Stimulated activated CD4-positive, alpha-beta T cell treated with anti-CD3 and anti-CD28 coated beads, Interleukin-15, amount 100 ng/mL, for 1 hour (primary cell): ENCODE measurements around the gene FKBP15.
A peak's percentile ranks its signal among the peaks of the same experiment; 100 is the strongest.
"Not testable (repeated sequence)": the region's sequence is repeated elsewhere in the genome, so short reads cannot be mapped to it uniquely, and the experiment has no call there.

Experiments used
- DNase-seq, 2 donors: peaks; one replicate each; pipeline ENCODE4 v3.0.0-alpha.2; 2020; ENCODE audit warnings: low read depth in 1 of 2, low spot score in 1 of 2

FKBP15 gene, protein sequence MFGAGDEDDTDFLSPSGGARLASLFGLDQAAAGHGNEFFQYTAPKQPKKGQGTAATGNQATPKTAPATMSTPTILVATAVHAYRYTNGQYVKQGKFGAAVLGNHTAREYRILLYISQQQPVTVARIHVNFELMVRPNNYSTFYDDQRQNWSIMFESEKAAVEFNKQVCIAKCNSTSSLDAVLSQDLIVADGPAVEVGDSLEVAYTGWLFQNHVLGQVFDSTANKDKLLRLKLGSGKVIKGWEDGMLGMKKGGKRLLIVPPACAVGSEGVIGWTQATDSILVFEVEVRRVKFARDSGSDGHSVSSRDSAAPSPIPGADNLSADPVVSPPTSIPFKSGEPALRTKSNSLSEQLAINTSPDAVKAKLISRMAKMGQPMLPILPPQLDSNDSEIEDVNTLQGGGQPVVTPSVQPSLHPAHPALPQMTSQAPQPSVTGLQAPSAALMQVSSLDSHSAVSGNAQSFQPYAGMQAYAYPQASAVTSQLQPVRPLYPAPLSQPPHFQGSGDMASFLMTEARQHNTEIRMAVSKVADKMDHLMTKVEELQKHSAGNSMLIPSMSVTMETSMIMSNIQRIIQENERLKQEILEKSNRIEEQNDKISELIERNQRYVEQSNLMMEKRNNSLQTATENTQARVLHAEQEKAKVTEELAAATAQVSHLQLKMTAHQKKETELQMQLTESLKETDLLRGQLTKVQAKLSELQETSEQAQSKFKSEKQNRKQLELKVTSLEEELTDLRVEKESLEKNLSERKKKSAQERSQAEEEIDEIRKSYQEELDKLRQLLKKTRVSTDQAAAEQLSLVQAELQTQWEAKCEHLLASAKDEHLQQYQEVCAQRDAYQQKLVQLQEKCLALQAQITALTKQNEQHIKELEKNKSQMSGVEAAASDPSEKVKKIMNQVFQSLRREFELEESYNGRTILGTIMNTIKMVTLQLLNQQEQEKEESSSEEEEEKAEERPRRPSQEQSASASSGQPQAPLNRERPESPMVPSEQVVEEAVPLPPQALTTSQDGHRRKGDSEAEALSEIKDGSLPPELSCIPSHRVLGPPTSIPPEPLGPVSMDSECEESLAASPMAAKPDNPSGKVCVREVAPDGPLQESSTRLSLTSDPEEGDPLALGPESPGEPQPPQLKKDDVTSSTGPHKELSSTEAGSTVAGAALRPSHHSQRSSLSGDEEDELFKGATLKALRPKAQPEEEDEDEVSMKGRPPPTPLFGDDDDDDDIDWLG

DNA sequence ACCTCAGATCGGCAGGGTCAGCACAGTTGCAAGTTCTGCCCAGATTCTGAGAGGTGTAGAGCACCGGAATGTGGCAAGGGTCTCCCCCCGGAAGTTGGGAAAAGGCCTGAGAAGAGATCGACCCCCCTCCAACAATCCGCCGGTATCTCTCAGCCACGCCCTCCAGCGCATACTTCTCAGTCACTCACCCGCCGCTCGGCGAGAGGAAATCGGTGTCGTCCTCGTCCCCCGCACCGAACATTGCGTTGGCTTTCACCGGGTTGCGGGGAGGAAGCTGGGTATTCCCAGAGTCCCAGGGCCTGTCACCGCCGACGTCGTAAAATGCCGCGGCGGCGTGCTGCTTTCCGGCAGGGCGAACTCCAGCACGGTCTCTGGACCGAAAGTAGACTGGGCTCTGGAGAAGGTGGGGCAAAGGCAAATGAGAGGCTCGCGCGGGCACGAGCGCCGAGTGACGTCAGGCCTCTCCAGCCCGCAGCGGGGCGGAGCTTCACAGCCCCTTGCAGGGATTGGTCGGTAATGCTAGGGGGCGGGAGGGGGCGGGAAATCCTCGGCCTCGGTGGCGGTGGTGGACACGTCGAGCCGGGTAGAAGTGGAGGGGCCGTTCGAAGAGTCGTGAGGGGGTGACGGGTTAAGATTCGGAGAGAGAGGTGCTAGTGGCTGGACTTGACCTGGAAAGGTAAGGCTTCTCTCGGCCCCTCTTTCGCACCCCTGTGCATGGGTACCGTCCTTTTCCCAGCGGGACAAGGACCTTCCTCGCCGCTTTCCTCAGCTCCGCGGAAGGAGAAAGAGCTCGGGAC, at the start of gene FKBP15, which contains the start of gene SLC31A1:
FKBP15 (minus strand) TSS at position 275 of the 797 bp plus-strand sequence; CDS start at position 241, 34 bp downstream.
SLC31A1 (plus strand) TSS at position 542 of the 797 bp plus-strand sequence. CDS start 34,605 bp downstream, outside the sequence.
- DNase-seq, result peak; percentile 92 to 95

DNA sequence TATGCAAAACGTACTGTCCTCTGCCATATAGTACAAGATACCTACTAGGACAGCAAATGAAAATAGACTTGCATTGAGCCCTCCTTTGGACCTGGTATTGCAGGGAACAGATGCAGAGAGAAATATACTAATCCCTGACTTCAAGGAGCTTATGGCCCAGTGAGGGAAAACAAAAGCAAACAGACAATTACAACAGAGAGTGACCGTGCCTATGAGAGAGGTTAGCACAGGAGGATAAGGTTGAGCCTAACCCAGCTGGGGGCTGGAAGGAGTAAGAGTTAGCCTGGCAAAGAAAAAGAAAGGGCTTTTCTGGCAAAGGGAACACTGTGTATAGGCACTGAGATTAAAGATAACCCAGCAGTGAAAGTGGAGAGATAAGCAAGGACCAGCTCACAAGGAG, 48.8 kb upstream of the FKBP15 start:
- DNase-seq, result no peak

DNA sequence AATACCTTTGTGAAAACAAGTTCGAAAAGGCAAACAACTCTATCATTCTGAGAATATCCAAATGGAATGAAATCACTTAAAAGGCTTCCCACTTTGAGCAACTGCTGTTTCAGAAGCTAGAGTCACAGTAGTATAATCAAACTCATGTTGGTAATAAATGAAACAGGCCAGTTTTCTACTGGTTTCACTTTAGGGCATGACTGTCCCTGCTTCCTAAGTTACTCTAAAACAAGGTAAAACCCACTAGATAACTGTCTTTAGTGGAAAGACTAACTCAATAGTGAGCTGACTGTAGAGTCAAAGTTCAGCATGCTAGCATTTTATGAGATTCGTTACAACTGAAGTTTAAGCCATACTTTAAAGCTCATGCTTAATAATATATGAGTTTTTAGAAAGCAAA, 48.3 kb upstream of the FKBP15 start:
- DNase-seq, result no peak

DNA sequence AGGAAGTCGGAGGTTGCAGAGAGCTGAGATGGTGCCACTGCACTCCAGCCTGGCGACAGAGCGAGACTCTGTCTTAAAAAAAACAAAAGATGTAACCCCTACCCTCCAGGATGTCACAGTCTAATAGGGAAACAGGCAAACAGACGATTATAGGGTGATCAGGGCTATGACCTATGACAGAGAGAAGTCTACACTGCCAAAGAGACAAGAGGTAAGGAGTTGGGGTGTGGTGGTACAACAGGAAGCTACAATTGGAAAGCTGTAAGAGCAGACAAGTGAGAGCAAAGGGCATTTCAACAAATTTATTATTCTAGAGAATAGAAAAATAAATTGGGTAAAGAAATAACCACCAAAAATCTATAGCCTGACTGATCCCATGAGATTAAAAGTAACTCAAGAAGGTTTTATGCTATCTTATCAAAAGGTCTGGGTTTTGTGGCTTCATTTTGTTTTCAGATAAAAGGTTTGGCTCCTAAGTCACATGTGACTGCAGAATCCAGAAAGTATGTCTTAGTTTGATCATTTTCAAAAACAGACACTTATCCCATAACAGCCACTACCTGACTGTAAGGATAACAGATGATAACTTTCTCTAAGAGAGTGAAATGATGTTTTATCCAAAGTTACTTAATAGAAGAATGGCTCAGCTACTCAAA, 47.0 kb upstream of the FKBP15 start:
- DNase-seq, result no peak

DNA sequence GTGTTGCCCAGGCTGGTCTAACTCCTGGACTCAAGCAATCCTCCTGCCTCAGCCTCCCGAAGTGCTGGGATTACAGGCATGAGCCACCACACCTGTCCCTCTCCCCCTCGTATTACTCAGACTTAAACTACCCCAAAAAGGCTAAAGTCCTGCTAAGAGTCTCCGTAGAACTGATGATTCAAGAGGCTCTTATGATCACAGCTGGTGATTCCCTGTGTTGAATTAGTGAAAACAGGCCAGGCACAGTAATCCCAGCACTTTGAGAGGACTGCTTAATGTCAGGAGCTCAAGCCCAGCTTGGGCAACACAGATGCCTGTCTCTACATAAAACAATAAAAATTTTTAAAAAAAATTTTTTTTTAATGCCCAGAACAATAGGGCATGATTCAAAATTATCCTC, 45.1 kb upstream of the FKBP15 start:
- no peak for DNase-seq

DNA sequence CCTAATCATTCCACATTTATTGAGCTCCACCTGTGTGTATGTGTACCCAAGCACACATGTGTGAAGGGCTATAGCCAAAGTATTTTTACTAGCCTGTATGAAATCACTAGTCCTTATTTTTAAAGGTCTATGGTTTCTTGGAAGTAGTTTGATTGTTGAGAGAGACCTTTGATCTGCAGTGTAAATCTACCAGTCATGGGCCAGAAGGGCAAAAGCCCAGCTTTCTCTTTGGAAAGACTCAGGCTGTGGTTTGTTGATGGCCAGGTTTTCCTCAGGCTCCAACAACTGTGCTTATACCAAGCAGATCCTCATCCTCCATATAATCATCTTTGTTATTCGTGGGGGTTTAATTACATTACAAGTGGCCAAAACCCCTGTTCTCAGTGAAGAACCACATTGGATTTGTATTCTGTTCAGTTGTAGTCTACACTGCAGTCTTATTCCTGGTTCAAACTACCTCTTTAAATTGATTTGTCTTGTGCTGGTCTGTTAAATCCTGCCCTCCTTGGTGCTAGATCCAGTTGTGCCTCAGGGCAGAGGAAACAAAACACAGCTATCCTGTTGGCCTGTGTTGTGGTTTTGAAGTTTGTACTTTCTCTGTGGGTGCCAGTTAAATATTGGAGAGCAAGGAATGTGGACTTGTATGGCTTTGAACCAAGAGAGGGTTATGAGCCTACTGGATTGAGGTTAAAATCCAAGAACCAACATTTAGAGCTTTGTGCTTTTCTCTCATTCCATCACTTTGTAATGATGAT, 41.0 kb upstream of the FKBP15 start:
- DNase-seq, result no peak

DNA sequence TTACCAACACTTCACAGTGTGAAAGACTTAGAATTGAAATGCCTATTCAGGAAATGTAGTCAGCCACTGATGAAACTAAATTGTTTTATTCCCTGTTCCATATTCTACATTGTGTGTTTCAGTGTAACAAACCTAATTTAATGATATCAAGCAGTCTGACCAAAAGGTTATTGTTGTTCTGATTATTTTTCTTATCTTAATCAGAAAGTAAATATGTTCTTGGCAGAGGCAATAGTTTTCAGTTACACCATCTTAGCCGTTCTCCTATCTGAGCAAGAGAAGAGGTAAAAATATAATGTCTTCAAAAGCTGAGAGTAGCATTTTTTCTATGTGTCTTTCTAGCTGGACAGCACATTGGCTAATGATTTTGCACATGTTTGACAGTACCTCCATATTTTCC, 37.2 kb upstream of the FKBP15 start:
- no peak for DNase-seq

DNA sequence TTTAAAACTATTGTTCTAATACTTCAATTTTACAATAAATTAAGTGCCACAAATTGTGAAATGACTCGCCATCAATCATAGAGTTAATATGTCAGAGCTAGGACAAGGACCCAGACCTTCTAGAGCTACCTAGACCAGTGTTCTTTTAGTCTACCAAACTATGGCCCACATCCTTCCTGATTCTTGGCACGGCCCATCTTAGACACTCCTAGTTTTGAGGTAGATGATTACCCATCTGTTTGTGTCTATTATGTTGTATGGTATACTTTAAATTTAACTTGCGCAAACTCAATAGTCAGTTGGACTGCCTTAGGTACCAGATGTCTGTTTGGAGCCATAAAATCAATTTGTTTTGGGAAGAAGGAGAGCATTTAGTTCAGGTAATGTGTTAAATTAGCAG, 36.8 kb upstream of the FKBP15 start:
- DNase-seq, result no peak

DNA sequence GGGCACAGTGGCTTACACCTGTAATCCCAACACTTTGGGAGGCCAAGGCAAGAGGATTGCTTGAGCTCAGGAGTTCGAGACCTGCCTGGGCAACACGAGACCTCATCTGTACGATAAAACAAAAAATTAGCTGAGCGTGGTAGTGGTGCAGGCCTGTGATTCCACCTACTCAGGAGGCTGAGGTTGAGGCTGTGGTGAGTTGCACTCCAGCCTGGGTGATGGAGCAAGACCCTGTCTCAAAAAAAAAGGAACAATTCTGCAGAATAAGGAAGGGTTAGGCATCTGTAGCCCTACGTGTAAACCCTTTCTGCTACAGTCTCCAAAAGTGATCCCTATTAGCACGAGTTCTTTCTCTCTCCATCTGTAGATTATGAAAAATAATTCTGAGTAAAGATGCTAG, 34.4 kb upstream of the FKBP15 start:
- DNase-seq, result no peak

DNA sequence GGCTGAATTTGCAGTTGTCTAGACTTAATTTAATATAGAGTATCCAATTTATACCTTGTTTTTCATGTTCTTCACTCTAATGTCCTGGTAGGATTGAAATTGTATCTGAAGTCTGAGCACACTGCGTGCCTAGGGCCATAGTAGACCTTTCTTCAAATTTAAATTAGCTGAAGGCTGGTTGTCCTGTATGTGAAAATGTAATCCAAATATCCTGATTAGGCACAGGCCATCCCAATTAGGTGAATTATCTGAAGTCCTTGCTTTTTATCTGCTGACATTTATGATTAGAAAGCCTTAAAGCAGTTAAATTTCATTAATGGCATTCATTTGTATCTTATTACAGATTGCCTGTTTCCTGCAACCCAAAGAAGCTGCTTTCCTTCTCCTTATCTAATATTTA, 33.9 kb upstream of the FKBP15 start:
- DNase-seq, result no peak

DNA sequence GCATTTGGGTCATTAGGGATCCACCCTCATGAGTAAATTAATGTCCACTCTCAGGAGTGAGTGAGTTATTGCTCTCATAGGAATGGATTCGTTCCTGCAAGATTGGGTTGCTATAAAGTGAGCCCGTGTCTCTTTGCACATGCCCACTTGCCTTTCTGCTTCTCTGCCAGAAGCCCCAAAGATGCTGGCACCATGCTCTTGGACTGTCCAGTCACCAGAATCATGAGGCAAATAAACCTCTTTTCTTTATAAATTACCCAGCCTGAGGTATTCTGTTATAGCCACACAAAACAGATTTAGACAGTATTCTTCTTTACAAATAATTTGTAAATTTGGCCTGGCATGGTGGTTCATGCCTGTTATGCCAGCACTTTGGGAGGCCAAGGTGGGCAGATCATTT, 29.7 kb upstream of the FKBP15 start:
- no peak for DNase-seq

DNA sequence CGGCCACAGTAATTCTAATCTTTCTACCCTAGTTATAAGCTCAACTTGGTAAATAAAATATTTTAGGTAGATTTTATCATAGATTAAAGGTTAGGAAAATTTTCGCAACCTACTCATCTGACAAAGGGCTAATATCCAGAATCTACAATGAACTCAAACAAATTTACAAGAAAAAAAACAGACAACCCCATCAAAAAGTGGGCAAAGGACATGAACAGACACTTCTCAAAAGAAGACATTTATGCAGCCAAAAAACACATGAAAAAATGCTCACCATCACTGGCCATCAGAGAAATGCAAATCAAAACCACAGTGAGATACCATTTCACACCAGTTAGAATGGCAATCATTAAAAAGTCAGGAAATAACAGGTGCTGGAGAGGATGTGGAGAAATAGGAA, 28.6 kb upstream of the FKBP15 start:
- DNase-seq, result not testable (repeated sequence)

DNA sequence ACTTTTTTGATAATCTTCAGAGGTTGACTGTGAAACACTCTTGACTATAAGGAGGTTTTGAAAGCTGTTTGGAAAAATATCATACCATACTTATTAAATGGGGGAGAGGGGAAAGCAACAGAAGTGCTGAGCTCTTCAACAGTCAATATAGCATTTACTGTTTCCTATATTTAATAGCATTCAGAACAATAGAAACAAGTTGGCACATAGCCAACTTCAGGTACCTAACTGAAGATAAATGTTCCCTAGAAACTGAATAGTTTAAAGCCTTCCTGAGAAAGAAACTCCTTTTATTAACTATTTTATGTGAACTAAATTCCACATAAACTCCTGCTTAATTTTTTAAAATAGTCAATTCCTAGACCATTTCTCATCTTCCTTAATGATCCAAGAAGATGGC, 26.6 kb upstream of the FKBP15 start:
- no peak for DNase-seq

DNA sequence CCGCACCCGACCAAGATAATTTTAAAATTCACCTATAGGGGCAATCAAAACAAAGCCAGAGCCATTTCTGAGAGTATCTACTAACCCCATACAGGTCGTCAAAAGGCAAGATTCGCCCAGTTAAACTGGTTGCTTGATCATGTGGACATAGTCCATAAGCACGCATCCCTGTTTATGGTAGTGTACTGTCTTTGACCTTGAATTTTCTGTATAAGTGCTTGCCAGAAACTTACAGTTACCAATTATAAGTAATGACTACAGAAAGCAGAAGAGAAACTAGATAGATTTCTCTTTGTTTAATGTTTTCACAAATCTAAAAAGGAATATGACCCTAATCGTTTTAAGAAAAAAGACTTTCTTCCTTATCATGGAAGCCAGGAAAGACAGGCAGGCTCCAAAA, 25.9 kb upstream of the FKBP15 start:
- DNase-seq, result no peak

DNA sequence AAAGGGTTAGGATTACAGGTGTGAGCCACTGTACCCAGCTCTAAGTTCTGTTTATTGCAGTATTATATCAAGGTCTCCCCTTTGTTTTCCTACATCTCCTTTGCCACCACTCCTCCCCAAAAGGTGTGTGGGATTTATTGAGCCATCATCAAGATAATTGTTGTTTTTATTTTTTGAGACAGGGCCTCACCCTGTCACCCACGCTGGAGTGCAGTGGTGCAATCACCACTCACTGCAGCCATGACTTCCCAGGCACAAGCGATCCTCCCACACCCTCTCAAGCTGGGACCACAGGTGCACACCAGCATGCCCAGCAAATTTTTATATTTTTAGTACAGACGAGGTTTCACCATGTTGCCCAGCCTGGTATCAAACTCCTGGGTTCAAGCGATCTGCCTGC, 24.8 kb upstream of the FKBP15 start:
- no peak for DNase-seq

DNA sequence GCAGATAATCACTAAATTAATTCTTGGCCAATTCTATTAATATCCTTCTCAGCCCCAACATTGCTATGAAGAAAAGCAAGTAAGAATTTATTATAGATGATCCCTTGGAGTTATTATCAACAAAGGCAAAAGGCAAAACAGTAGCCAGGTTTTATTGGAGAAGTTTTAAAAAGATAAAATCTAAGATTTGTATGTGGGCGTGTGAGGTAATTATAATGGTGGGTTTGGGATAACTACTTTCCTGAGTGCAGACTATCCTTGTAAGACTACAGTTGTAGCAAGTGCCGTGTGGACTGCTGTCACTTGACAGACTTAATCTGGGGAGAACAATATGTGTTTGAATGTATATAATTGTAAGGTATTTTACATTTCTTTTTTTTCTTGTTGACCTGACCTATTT, 23.5 kb upstream of the FKBP15 start:
- no peak for DNase-seq

DNA sequence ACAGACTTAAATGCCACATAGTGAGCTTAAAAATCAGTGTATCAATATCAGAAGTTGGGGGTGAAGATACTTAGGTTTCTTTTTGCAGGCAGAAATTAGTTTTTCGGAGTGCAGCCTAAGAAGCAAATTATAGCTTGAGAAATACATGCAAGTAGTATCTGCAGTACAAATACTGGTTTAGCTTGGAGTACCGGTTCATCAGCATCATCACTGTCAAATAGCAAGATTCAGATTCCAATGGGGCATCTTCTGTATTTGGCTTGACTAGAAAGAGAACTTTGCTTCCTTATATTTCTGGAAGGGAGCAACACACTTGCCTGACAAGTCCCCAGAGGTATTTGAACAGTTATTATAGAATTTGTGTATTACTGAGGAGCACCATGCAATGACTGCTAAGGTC, 20.1 kb upstream of the FKBP15 start:
- no peak for DNase-seq

DNA sequence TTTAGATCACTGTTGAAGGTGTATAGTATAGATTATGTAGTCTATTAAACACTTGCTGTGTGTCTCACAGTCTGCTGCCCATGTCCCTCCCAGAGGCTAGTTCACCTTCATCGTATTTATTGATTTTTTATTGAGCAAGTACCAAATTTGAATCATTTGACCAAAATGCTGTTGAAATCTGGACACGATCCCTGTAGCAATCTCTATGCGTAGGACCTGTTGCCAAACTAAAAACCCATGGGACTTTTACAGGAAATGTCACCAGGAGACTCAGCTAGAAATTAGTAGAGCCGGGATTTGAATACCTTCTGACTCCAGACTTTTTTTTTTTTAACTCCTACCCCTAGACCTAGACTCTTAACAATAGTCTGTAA, 17.8 kb upstream of the FKBP15 start:
- DNase-seq, result no peak

DNA sequence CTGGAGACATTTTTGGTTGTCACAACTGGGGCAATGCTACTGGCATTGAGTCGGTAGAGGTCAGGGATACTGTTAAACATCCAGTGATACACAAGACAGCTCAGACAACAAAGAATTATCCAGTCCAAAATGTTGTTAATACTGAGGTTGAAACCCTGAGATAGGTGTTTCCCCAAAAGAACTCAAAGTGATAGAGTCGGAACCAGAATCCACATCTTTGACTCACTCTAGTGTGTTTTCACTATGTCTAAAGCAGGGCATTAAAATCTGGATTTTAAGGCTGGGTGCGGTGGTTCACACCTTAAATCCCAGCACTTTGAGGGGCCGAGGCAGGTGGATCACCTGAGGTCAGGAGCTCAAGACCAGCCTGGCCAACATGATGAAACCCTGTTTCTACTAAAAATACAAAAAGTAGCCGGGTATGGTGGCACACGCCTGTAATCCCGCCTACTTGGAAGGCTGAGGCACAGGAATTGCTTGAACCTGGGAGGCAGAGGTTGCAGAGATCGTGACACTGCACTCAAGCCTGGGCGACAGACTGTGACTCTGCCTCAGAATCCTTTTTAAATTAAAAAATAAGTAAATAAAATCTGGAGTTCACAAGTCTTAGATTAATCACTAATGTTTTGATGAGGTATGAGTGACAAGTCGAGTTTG, 17.3 kb upstream of the FKBP15 start:
- DNase-seq, result no peak
